Endothelial cell of umbilical vein (primary cell): ENCODE data around the gene RAP1GAP2. TPM values are rescaled to one million over a fixed set of nuclear protein-coding genes. Genes with fewer than 3 reads are reported as not detected.
A peak's percentile ranks its signal among the peaks of the same experiment; 100 is the strongest.

Source experiments
- BruUV-seq: library from RNA; stranded (reverse); fragments of 400-500 nt; replicated peaks from 2 replicates; lab custom pipeline; 2021; lab: Mats Ljungman, UMichigan
- CTCF ChIA-PET: fragments of 300-600, 350-600 bp; sonication (Branson Sonifier 250); formaldehyde crosslinking; loops from one replicate; lab custom pipeline; 2021; ENCODE audit warnings: antibody characterized with exemption, inconsistent platforms; lab: Charles Lee
- POLR2A ChIA-PET: fragments of 300-600, 350-600 bp; sonication (Branson Sonifier 250); formaldehyde crosslinking; loops from one replicate; lab custom pipeline; 2021; ENCODE audit warnings: antibody characterized with exemption, inconsistent platforms; lab: Charles Lee
- DNase-seq: peaks from one replicate; pipeline ENCODE4 v3.0.0-alpha.2; 2011; ENCODE audit warnings: low read depth, low spot score
- FAIRE-seq: peaks from 2 replicates; lab custom pipeline; 2011; peaks lifted over from hg19 to GRCh38; lab: Jason Lieb, UNC
- H2AFZ ChIP-seq: 2 replicates; pipeline ENCODE4 v1.6.0; 2012; ENCODE audit warnings: low read depth, low read length, control low read depth, inconsistent platforms
- H3K27ac ChIP-seq: 2 replicates; pipeline ENCODE4 v1.5.1; 2011; ENCODE audit warnings: low read depth, mild to moderate bottlenecking, control low read depth, low read length, moderate library complexity; ENCODE audit not compliant: insufficient read depth
- H3K27me3 ChIP-seq, 2 experiments: 2 replicates each; pipeline versions ENCODE4 v1.6.0 to v1.6.1; 2011; ENCODE audit warnings: low read length in 2 of 2, mixed read lengths in 1 of 2; ENCODE audit not compliant: control insufficient read depth in 2 of 2, insufficient read depth in 2 of 2
- H3K36me3 ChIP-seq, 2 experiments: 2 replicates in 1 of 2; 3 replicates in 1 of 2; pipeline ENCODE4 v1.5.1; 2011; ENCODE audit warnings: low read length in 2 of 2, mild to moderate bottlenecking in 1 of 2, moderate library complexity in 1 of 2; ENCODE audit not compliant: control insufficient read depth in 2 of 2, insufficient read depth in 2 of 2; ENCODE audit errors: extremely low read depth in 1 of 2
- H3K4me1 ChIP-seq: 3 replicates; pipeline ENCODE4 v1.5.1; 2011; ENCODE audit warnings: mild to moderate bottlenecking, low read length; ENCODE audit not compliant: control insufficient read depth, insufficient read depth; ENCODE audit errors: extremely low read depth
- H3K4me2 ChIP-seq: 2 replicates; pipeline ENCODE4 v1.6.1; 2011; ENCODE audit warnings: low read length, control low read depth, mixed read lengths; ENCODE audit not compliant: insufficient read depth
- H3K4me3 ChIP-seq, 3 experiments: fragments of 200-600 bp in 1 of 3; sonication (generic), shearing (Covaris generic) in 1 of 3; replicated peaks in 1 of 3; 2 replicates each; pipeline ENCODE4 v1.5.1; 2011 to 2016; ENCODE audit warnings: control low read depth in 3 of 3, low read length in 3 of 3, mild to moderate bottlenecking in 2 of 3, inconsistent platforms in 1 of 3, low read depth in 1 of 3, moderate library complexity in 1 of 3; ENCODE audit not compliant: insufficient read depth in 1 of 3
- H3K79me2 ChIP-seq: 2 replicates; pipeline ENCODE4 v1.6.0; 2012; ENCODE audit warnings: low read length, inconsistent platforms; ENCODE audit not compliant: control insufficient read depth, insufficient read depth
- H3K9ac ChIP-seq: replicated peaks from 2 replicates; pipeline ENCODE3; 2011; ENCODE audit warnings: low read length, control low read depth; ENCODE audit not compliant: insufficient read depth; ENCODE audit errors: extremely low read depth
- H3K9me1 ChIP-seq: replicated peaks from 3 replicates; pipeline ENCODE4 v1.6.0; 2011; ENCODE audit warnings: mild to moderate bottlenecking, low read length; ENCODE audit not compliant: control insufficient read depth, insufficient read depth; ENCODE audit errors: extremely low read depth
- H3K9me3 ChIP-seq: replicated peaks from 2 replicates; pipeline ENCODE4 v1.5.1; 2012; ENCODE audit warnings: low read length, inconsistent platforms; ENCODE audit not compliant: control insufficient read depth, insufficient read depth
- H4K20me1 ChIP-seq: replicated peaks from 2 replicates; pipeline ENCODE3; 2011; ENCODE audit warnings: mild to moderate bottlenecking, low read length; ENCODE audit not compliant: control insufficient read depth, insufficient read depth; ENCODE audit errors: extremely low read depth
- EZH2 ChIP-seq: IDR thresholded peaks from 2 replicates; pipeline ENCODE4 v1.6.1; 2012; ENCODE audit warnings: borderline replicate concordance, low read depth, mild to moderate bottlenecking, moderate library complexity, low read length, inconsistent platforms; ENCODE audit not compliant: severe bottlenecking
- FOS ChIP-seq: IDR thresholded peaks from 2 replicates; pipeline ENCODE4 v1.6.1; 2011; ENCODE audit warnings: mild to moderate bottlenecking, low read length, moderate library complexity, borderline replicate concordance; ENCODE audit not compliant: insufficient read depth
- GATA2 ChIP-seq: IDR thresholded peaks from 2 replicates; pipeline ENCODE4 v1.7.0; 2011; ENCODE audit warnings: low read depth, mild to moderate bottlenecking, moderate library complexity, mixed read lengths, low read length; ENCODE audit not compliant: insufficient read length, insufficient read depth
- JUN ChIP-seq: IDR thresholded peaks from 2 replicates; pipeline ENCODE4 v1.6.1; 2011; ENCODE audit warnings: borderline replicate concordance, low read depth; ENCODE audit not compliant: insufficient read length, insufficient read depth
- MYC ChIP-seq: IDR thresholded peaks from one replicate; pipeline ENCODE4 v1.6.1; 2011; ENCODE audit warnings: mild to moderate bottlenecking, low read depth, low read length
- POLR2A ChIP-seq: IDR thresholded peaks from 2 replicates; pipeline ENCODE4 v1.6.1; 2012; ENCODE audit warnings: low read depth, mild to moderate bottlenecking, control low read depth, low read length
- POLR2AphosphoS5 ChIP-seq: IDR thresholded peaks from 2 replicates; pipeline ENCODE4 v1.6.1; 2012; ENCODE audit warnings: low read depth, mild to moderate bottlenecking, control low read depth, low read length, moderate library complexity; ENCODE audit not compliant: insufficient read depth
- dilution Hi-C: fragments of 300-500 bp; cut with MboI; formaldehyde crosslinking; loops from one replicate; pipeline ENCODE4 v1.15.0; 2019; ENCODE audit warnings: low sequenced_read_pairs; ENCODE audit not compliant: extremely low pct_ligation_motif_present
- intact Hi-C: fragments of 100-400 bp; cut with micrococcal nuclease; formaldehyde crosslinking; loops from one replicate; pipeline ENCODE4 v1.10.0; 2022
- polyA plus RNA-seq, 4 experiments: library from polyadenylated mRNA; depleted of rRNA in 3 of 4; stranded (reverse) in 3 of 4; unstranded in 1 of 4; fragments of >200 nt; gene quantifications; 2 replicates each; pipeline versions ENCODE4 v1.2.1 to v1.2.3, GENCODE V29; 2011 to 2012; ENCODE audit warnings: missing spikeins in 1 of 4
- total RNA-seq: library from RNA; stranded (reverse); gene quantifications from 2 replicates; pipeline ENCODE4 v1.2.3, GENCODE V29; 2021
- TF ChIP-seq, protein P1 (sequence below), 2 donors: IDR thresholded peaks; 1 replicate in 1 of 2; 2 replicates in 1 of 2; pipeline ENCODE4 v1.5.1; 2011; ENCODE audit warnings: low read length in 2 of 2, mild to moderate bottlenecking in 2 of 2, moderate library complexity in 2 of 2, control low read depth in 1 of 2, inconsistent platforms in 1 of 2, low read depth in 1 of 2; ENCODE audit not compliant: insufficient read depth in 1 of 2; ENCODE audit errors: extremely low read depth in 1 of 2
- TF ChIP-seq, protein P2 (sequence below): IDR thresholded peaks from 2 replicates; pipeline ENCODE4 v1.6.1; 2011; ENCODE audit not compliant: insufficient read depth, insufficient read length

Gene RAP1GAP2
- total and polyA plus RNA-seq, 2 donors (not counting 3 experiments of a cell fraction or from before 2014, with no cell fraction given): 1.4 to 3.6 TPM

DNA sequence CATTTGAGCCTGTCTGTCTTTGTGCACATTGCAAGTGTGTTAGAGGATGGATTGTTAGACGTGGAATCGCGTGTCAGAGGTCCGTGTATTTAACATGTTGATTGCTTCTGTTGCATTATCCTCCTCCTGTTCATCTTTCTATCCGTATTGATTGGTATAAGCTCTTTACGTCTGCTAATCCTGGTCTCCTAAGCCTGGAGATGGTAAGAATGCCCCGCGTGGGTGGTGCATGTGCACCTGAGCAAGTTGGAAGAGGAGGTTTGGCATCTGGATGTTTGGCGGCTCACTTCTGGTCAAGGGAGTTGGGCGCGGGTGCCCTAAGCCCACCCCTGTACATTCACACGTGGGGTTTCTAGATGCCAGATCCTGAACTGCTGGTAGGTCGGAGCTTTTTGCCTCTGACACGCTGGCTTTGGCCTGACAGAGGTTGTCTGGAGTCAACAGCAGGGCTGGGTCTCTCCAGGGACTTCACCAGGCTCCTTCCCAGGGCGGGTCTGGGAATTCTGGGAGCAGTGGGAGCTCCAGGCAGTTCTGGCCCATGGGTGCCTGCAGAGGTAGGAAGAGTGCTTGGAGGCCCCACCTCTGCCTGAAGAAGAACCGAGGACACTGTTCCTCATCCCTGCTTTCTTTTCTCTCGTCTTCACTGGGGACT, 159.8 kb downstream of the RAP1GAP2 start:
- Histone ChIP-seq H3K36me3 (no peaks in the 10 kb centered on the region), H3K27ac (peak overlapping the region; percentile 77)

More for the DNA sequence above, 159.8 kb downstream of the RAP1GAP2 start:
- Histone ChIP-seq H3K79me2 (no peaks in the 10 kb centered on the region), H3K9ac (no peak overlapping the region), H3K9me1 (no peaks in the 10 kb centered on the region), H3K4me3 (no peak overlapping the region), H3K27me3 (no peaks in the 10 kb centered on the region), H2AFZ (no peak overlapping the region), H3K4me1 (peaks cover 30% of the 10 kb centered on the region), H4K20me1 (no peaks in the 10 kb centered on the region), H3K4me2 (no peak overlapping the region), H3K9me3 (no peaks in the 10 kb centered on the region)
- peak; percentile 12 for FAIRE-seq
- ChIA-PET CTCF (interaction anchor here (1.0 to 1.4 kb wide), 5 partner anchors 11 to 57 kb away, joined by 3 to 7 read pairs (median 4); no protein-coding TSS in a partner anchor), POLR2A (no interaction called here)
- BruUV-seq: no TSS peak
- dilution Hi-C loops: no loop called here
- TF ChIP-seq GATA2: no peak
- TF ChIP-seq EZH2: no peak
- TF ChIP-seq, protein P1, sequence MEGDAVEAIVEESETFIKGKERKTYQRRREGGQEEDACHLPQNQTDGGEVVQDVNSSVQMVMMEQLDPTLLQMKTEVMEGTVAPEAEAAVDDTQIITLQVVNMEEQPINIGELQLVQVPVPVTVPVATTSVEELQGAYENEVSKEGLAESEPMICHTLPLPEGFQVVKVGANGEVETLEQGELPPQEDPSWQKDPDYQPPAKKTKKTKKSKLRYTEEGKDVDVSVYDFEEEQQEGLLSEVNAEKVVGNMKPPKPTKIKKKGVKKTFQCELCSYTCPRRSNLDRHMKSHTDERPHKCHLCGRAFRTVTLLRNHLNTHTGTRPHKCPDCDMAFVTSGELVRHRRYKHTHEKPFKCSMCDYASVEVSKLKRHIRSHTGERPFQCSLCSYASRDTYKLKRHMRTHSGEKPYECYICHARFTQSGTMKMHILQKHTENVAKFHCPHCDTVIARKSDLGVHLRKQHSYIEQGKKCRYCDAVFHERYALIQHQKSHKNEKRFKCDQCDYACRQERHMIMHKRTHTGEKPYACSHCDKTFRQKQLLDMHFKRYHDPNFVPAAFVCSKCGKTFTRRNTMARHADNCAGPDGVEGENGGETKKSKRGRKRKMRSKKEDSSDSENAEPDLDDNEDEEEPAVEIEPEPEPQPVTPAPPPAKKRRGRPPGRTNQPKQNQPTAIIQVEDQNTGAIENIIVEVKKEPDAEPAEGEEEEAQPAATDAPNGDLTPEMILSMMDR (IDR thresholded peaks at IDR 0.05; ENCODE audit: extremely low read depth in 1 of 2, insufficient read depth in 1 of 2, low read depth in 1 of 2, low read length in 2 of 2): no peak
- TF ChIP-seq POLR2A: no peak
- no peak for TF ChIP-seq MYC
- TF ChIP-seq JUN: no peak
- TF ChIP-seq POLR2AphosphoS5: no peak
- TF ChIP-seq, protein P2, sequence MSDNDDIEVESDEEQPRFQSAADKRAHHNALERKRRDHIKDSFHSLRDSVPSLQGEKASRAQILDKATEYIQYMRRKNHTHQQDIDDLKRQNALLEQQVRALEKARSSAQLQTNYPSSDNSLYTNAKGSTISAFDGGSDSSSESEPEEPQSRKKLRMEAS: no peak
- TF ChIP-seq FOS: no peak
- no peak for DNase-seq
- intact Hi-C loops: loop anchor here (1.0 kb wide), 2 partner anchors 48 to 74 kb away; no protein-coding TSS in a partner anchor
